ENCODE measurements around the gene FGFRL1. TPM values are rescaled to one million over a fixed set of nuclear protein-coding genes. Genes with fewer than 3 reads are reported as not detected.
A peak's percentile ranks its signal among the peaks of the same experiment; 100 is the strongest.

The FGFRL1 gene
- total and polyA plus RNA-seq, 2 of the 13 experiments (the other 11 are each of a cell fraction or from before 2014, with no cell fraction given) = 19.1 to 30.6 TPM

- TF ChIP-seq, protein P1, sequence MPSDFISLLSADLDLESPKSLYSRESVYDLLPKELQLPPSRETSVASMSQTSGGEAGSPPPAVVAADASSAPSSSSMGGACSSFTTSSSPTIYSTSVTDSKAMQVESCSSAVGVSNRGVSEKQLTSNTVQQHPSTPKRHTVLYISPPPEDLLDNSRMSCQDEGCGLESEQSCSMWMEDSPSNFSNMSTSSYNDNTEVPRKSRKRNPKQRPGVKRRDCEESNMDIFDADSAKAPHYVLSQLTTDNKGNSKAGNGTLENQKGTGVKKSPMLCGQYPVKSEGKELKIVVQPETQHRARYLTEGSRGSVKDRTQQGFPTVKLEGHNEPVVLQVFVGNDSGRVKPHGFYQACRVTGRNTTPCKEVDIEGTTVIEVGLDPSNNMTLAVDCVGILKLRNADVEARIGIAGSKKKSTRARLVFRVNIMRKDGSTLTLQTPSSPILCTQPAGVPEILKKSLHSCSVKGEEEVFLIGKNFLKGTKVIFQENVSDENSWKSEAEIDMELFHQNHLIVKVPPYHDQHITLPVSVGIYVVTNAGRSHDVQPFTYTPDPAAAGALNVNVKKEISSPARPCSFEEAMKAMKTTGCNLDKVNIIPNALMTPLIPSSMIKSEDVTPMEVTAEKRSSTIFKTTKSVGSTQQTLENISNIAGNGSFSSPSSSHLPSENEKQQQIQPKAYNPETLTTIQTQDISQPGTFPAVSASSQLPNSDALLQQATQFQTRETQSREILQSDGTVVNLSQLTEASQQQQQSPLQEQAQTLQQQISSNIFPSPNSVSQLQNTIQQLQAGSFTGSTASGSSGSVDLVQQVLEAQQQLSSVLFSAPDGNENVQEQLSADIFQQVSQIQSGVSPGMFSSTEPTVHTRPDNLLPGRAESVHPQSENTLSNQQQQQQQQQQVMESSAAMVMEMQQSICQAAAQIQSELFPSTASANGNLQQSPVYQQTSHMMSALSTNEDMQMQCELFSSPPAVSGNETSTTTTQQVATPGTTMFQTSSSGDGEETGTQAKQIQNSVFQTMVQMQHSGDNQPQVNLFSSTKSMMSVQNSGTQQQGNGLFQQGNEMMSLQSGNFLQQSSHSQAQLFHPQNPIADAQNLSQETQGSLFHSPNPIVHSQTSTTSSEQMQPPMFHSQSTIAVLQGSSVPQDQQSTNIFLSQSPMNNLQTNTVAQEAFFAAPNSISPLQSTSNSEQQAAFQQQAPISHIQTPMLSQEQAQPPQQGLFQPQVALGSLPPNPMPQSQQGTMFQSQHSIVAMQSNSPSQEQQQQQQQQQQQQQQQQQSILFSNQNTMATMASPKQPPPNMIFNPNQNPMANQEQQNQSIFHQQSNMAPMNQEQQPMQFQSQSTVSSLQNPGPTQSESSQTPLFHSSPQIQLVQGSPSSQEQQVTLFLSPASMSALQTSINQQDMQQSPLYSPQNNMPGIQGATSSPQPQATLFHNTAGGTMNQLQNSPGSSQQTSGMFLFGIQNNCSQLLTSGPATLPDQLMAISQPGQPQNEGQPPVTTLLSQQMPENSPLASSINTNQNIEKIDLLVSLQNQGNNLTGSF (CRISPR knock-in tag; IDR thresholded peaks at IDR 0.05) = no peak
Observed at GRCh38 chr4:982814-983213, 28.6 kb upstream of the FGFRL1 start (continued).

DNA sequence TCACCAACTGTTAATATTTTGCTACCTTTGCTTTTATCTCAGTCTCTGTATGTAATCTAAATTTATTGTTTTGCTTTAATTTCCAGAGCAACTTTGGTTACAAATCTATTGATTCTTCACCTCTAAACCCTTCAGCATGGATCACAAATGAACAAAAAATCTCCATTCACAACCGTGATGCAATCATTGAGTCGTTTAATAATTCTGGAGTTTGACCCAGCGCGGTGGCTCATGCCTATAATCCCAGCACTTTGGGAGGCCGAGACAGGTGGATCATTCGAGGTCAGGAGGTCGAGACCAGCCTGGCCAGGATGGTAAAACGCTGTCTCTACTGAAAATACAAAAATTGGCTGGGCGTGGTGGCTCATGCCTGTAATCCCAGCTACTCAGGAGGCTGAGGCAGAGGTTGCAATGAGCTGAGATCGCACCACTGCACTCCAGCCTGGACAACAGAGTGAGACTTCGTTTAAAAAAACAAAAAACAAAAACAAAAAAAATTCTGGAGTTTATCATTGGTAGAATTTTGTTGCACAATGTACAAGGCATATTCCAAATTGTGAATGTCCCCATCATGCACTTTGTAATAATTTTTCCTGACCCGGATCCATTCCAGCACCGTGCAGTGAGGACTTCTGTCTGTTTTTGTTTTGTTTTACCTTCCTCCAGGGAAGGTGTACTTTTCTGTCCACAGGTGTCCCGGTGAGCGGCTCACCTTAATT, 26.9 kb upstream of the FGFRL1 start:
- peaks cover 0 to 4% of the 10 kb centered on the region in 2 experiments; a peak in 2 of 5 replicates for H3K36me3 ChIP-seq (replicated peaks in 1 of 2; ENCODE audit: control insufficient read depth in 1 of 2, insufficient read depth in 2 of 2, low read length in 2 of 2)
- DNase-seq (ENCODE audit: low spot score) (no peak), FAIRE-seq (no peak), ATAC-seq (no peak)
- H2AFZ ChIP-seq (ENCODE audit: low read length) = no peak overlapping the region
- H3K9me3 ChIP-seq (ENCODE audit: low read length) = no peaks in the 10 kb centered on the region
- in situ Hi-C loops (cut with HindIII; ENCODE audit: extremely low pct_ligation_motif_present, low pct_unique_long_range_greater_than_20kb) (loop anchor here (5.0 to 10.0 kb wide), 2 partner anchors 52 to 170 kb away; partner anchors contain the start of genes GAK and TMEM175), intact Hi-C loops (cut with micrococcal nuclease; ENCODE audit: unreplicated experiment) (no loop called here)
- no peaks in the 10 kb centered on the region for H4K20me1 ChIP-seq (ENCODE audit: insufficient read depth, low read length)
- peaks cover 0 to 10% of the 10 kb centered on the region in 2 experiments; a peak in 2 of 5 replicates for H3K27me3 ChIP-seq (ENCODE audit: control insufficient read depth in 1 of 2, insufficient read depth in 2 of 2, low read length in 2 of 2)
- ChIA-PET POLR2A (interaction anchor here (1.0 to 3.2 kb wide), 5 partner anchors 8 to 53 kb away, joined by 3 to 25 read pairs (median 4); partner anchors contain the start of genes GAK, SLC26A1 and TMEM175), CTCF (ENCODE audit: low intra/inter-chr PET ratio, low total read pairs) (no interaction called here)
- H3K4me2 ChIP-seq (ENCODE audit: low read depth, low read length) = peak overlapping the region; percentile 91
- H3K79me2 ChIP-seq (ENCODE audit: insufficient read depth, low read length) = no peaks in the 10 kb centered on the region
- peaks cover 29% of the 10 kb centered on the region for H3K4me1 ChIP-seq (ENCODE audit: insufficient read depth, low read length)
- H3K9ac ChIP-seq (ENCODE audit: insufficient read depth, low read depth, low read length) = peak overlapping the region; percentile 69; the same call in 1 of the 2 replicates
- WGBS (ENCODE audit: low lambda C conversion rate) = 5% methylated on average over 15 of the region's 15 CpGs
- no TSS peak for BruUV-seq (replicated peaks)
- H3K4me3 ChIP-seq (replicated peaks in 1 of 3; ENCODE audit: insufficient read depth in 1 of 3, low read depth in 2 of 3, low read length in 3 of 3) = peak overlapping the region; percentile 24 to 75 (median 55)
- H3K27ac ChIP-seq (ENCODE audit: extremely low read length, insufficient read depth, low read length) = no peak overlapping the region
- TF ChIP-seq ZFY (CRISPR knock-in tag; IDR thresholded peaks at IDR 0.05) (no peak), CC2D1A (CRISPR knock-in tag; IDR thresholded peaks at IDR 0.05) (no peak), KLF6 (CRISPR knock-in tag; IDR thresholded peaks at IDR 0.05) (no peak), POLR2A (IDR thresholded peaks at IDR 0.05; ENCODE audit: insufficient read depth in 1 of 2, low read depth in 2 of 2, low read length in 2 of 2) (0 out of 4 replicates have a peak, but pooled peaks of 1 of the 2 experiments have one; percentile 2), GLMP (CRISPR knock-in tag; IDR thresholded peaks at IDR 0.05; ENCODE audit: borderline replicate concordance) (no peak), CEBPB (IDR thresholded peaks at IDR 0.05; ENCODE audit: borderline replicate concordance, low read depth, low read length) (peak; percentile 64; the same call in 1 of the 2 replicates), ZNF30 (CRISPR knock-in tag; IDR thresholded peaks at IDR 0.05) (no peak), JUNB (CRISPR knock-in tag; IDR thresholded peaks at IDR 0.05; ENCODE audit: borderline replicate concordance) (no peak), SALL1 (CRISPR knock-in tag; IDR thresholded peaks at IDR 0.05) (0 out of 2 replicates have a peak, but pooled peaks have one; percentile 22), FOXO1 (CRISPR knock-in tag; IDR thresholded peaks at IDR 0.05) (no peak), HNRNPL (IDR thresholded peaks at IDR 0.05; ENCODE audit: low read depth, low read length) (no peak), CEBPG (CRISPR knock-in tag; IDR thresholded peaks at IDR 0.05) (peak; percentile 52)

All from HepG2 (cell line).